Body of pancreas (tissue), 4 donors: ENCODE measurements around the gene LHFPL3. TPM values are rescaled to one million over a fixed set of nuclear protein-coding genes. Genes with fewer than 3 reads are reported as not detected.
A peak's percentile ranks its signal among the peaks of the same experiment; 100 is the strongest.

ENCODE experiments used
- ATAC-seq: fragments of 150-250 bp; one replicate; pipeline ENCODE4 v1.9.1; 2016
- DNase-seq, 4 donors: peaks; one replicate each; pipeline ENCODE4 v3.0.0-alpha.2; 2019
- H3K27ac ChIP-seq, 4 donors: fragments of 200-600 bp; sonication (generic); 1 replicate in 3 of 4; 2 replicates in 1 of 4; pipeline versions ENCODE4 v1.5.1 to v1.6.1; 2016 to 2019; ENCODE audit warnings: mild to moderate bottlenecking in 1 of 4, mixed read lengths in 1 of 4, moderate library complexity in 1 of 4
- H3K27me3 ChIP-seq, 2 donors: fragments of 200-600 bp; sonication (generic); one replicate each; pipeline ENCODE4 v1.6.0; 2016; ENCODE audit warnings: mild to moderate bottlenecking in 1 of 2
- H3K36me3 ChIP-seq, 2 donors: fragments of 200-600 bp; sonication (generic); replicated peaks in 1 of 2; 2 replicates each; pipeline ENCODE4 v1.5.1; 2016; ENCODE audit warnings: low read depth in 2 of 2; ENCODE audit not compliant: insufficient read depth in 1 of 2
- H3K4me1 ChIP-seq: fragments of 200-600 bp; sonication (generic); one replicate; pipeline ENCODE4 v1.6.0; 2016
- H3K4me3 ChIP-seq, 2 donors: fragments of 200-600 bp; sonication (generic); 1 replicate in 1 of 2; 2 replicates in 1 of 2; pipeline ENCODE4 v1.5.1; 2016 to 2019
- H3K9me3 ChIP-seq, 3 donors: fragments of 200-600 bp; sonication (generic); 1 replicate in 2 of 3; 2 replicates in 1 of 3; pipeline ENCODE4 v1.5.1; 2016
- CTCF ChIP-seq, 7 experiments: fragments of 450-650 bp in 4 of 7; fragments of 200-600 bp in 3 of 7; sonication (generic) in 3 of 7; IDR thresholded peaks; one replicate each; pipeline ENCODE4 v1.5.1; 2016 to 2019; ENCODE audit warnings: antibody characterized with exemption in 7 of 7
- POLR2A ChIP-seq, 3 donors: fragments of 450-650 bp; IDR thresholded peaks; one replicate each; pipeline ENCODE4 v1.6.1; 2016; ENCODE audit warnings: antibody characterized with exemption in 3 of 3, mild to moderate bottlenecking in 2 of 3
- WGBS, 2 donors: methylation state at CpG; one replicate each; pipeline ENCODE4 v1.1.5; 2017; 5-methylcytosine and 5-hydroxymethylcytosine counted together
- intact Hi-C: fragments of 100-400 bp; cut with DNase I; formaldehyde crosslinking; loops from one replicate; pipeline ENCODE4 v1.15.1; 2023
- total RNA-seq, 2 donors: library from RNA; depleted of rRNA; stranded (reverse); fragments of >200 nt; gene quantifications; one replicate each; pipeline ENCODE4 v1.1.0, GENCODE V29; 2016

The LHFPL3 gene
- total RNA-seq, 2 donors from 2014 or later = not detected

- Histone ChIP-seq H3K27ac (peak overlapping the region in 3 of 4 donors; percentile 87 to 92 (median 90)), H3K36me3 (no peaks in the 10 kb centered on the region), H3K9me3 (no peaks in the 10 kb centered on the region), H3K4me1 (peaks cover 34% of the 10 kb centered on the region), H3K27me3 (no peaks in the 10 kb centered on the region), H3K4me3 (no peak overlapping the region)
- 50 to 62% methylated on average over 1 to 2 of the region's 2 CpGs for WGBS, 2 donors
- TF ChIP-seq POLR2A (IDR thresholded peaks at IDR 0.05) (no peak), CTCF (IDR thresholded peaks at IDR 0.05) (no peak)
- no peak for ATAC-seq
- no peak for DNase-seq
- intact Hi-C loops = no loop called here
Observed at GRCh38 chr7:104946338-104946737, 617.9 kb downstream of the LHFPL3 start.

- no peak for DNase-seq
- no peak for ATAC-seq
- no peaks in the 10 kb centered on the region for H3K9me3 ChIP-seq
- intact Hi-C loops = no loop called here
- WGBS, 2 donors = 70 to 76% methylated on average over 5 of the region's 5 CpGs
- no peaks in the 10 kb centered on the region for H3K36me3 ChIP-seq
- no peak overlapping the region for H3K4me3 ChIP-seq
- H3K27me3 ChIP-seq = no peaks in the 10 kb centered on the region
- no peak for TF ChIP-seq CTCF (IDR thresholded peaks at IDR 0.05)
- TF ChIP-seq POLR2A (IDR thresholded peaks at IDR 0.05) = no peak
- H3K27ac ChIP-seq = no peak overlapping the region
- H3K4me1 ChIP-seq = peaks cover 9% of the 10 kb centered on the region
Observed at GRCh38 chr7:104950006-104950405, 621.6 kb downstream of the LHFPL3 start.

GRCh38 chr7:104950754-104951153 lies 622.4 kb downstream of the LHFPL3 start:
- Histone ChIP-seq H3K4me3 (no peak overlapping the region), H3K4me1 (peaks cover 2% of the 10 kb centered on the region), H3K9me3 (no peaks in the 10 kb centered on the region), H3K27me3 (no peaks in the 10 kb centered on the region), H3K27ac (no peak overlapping the region), H3K36me3 (no peaks in the 10 kb centered on the region)
- intact Hi-C loops = no loop called here
- ATAC-seq (peak; percentile 45), DNase-seq (no peak)
- WGBS, 2 donors = 63 to 69% methylated on average over 2 of the region's 2 CpGs
- TF ChIP-seq CTCF (IDR thresholded peaks at IDR 0.05) = no peak
- TF ChIP-seq POLR2A (IDR thresholded peaks at IDR 0.05) = no peak

- H3K27ac ChIP-seq = no peak overlapping the region
- intact Hi-C loops = no loop called here
Observed at GRCh38 chr7:104951546-104951945, 623.1 kb downstream of the LHFPL3 start.

More at GRCh38 chr7:104951546-104951945, 623.1 kb downstream of the LHFPL3 start:
- no peaks in the 10 kb centered on the region for H3K27me3 ChIP-seq
- ATAC-seq (no peak), DNase-seq (peak in 1 of 4 donors; percentile 10)
- TF ChIP-seq CTCF (IDR thresholded peaks at IDR 0.05) (no peak), POLR2A (IDR thresholded peaks at IDR 0.05) (no peak)
- no peaks in the 10 kb centered on the region for H3K4me1 ChIP-seq
- no peaks in the 10 kb centered on the region for H3K9me3 ChIP-seq
- WGBS, 2 donors = 79 to 92% methylated on average over 7 of the region's 7 CpGs
- H3K36me3 ChIP-seq = no peaks in the 10 kb centered on the region
- no peak overlapping the region for H3K4me3 ChIP-seq
